ENCODE results near the gene IL15RA. TPM values are rescaled to one million over a fixed set of nuclear protein-coding genes. Genes with fewer than 3 reads are reported as not detected.

Gene IL15RA
- total RNA-seq, 1 experiment from 2014 or later, result 4.4 TPM

DNA sequence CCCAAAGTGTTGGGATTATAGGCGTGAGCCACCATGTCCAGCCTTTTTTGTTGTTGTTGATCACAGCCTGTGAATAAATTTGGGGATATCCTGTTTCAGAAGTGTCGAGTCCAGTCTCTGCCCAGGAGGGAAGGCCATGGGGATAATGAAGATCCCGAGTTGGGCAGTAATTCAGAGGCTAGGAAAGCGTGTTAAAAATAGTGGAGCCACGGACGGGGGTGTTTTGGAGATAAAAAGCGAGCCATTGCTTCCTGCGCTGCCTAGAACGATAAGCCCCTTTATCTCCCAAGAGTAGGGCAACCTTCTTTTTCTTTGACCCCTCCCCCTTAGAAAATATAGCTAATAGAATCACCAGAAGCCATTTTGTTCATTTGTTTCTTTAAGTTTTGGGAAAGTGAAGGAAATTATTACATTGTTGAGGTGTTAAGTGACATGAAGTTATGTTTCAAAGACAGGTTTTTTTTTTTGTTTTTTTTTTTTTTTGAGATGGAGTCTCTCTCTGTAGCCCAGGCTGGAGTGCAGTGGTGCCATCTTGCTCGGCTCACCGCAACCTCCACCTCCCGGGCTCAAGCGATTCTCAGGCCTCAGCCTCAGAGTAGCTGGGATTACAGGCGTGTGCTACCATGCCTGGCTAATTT is 43.3 kb downstream of the IL15RA start:
- ATAC-seq (no peak), DNase-seq (no peak)
- H3K36me3 ChIP-seq (ENCODE audit: low read depth, low read length), result no peaks in the 10 kb centered on the region
- no TSS peak for BruUV-seq (replicated peaks)
- H3K4me1 ChIP-seq (ENCODE audit: insufficient read depth, low read length), result no peaks in the 10 kb centered on the region
- H2AFZ ChIP-seq (ENCODE audit: low read length), result no peak overlapping the region
- no peaks in the 10 kb centered on the region for H3F3A ChIP-seq (ENCODE audit: low read length, unreplicated experiment)
- no peak overlapping the region for H3K9ac ChIP-seq (ENCODE audit: low read length)
- H4K20me1 ChIP-seq (ENCODE audit: low read length), result no peaks in the 10 kb centered on the region
- H3K9me2 ChIP-seq (replicated peaks; ENCODE audit: low read length), result no peaks in the 10 kb centered on the region
- TF ChIP-seq EZH2 (IDR thresholded peaks at IDR 0.05; ENCODE audit: low read length, unreplicated experiment) (no peak), EZH2phosphoT487 (IDR thresholded peaks at IDR 0.05; ENCODE audit: borderline replicate concordance, low read length) (no peak)
- TF ChIP-seq, protein P1, sequence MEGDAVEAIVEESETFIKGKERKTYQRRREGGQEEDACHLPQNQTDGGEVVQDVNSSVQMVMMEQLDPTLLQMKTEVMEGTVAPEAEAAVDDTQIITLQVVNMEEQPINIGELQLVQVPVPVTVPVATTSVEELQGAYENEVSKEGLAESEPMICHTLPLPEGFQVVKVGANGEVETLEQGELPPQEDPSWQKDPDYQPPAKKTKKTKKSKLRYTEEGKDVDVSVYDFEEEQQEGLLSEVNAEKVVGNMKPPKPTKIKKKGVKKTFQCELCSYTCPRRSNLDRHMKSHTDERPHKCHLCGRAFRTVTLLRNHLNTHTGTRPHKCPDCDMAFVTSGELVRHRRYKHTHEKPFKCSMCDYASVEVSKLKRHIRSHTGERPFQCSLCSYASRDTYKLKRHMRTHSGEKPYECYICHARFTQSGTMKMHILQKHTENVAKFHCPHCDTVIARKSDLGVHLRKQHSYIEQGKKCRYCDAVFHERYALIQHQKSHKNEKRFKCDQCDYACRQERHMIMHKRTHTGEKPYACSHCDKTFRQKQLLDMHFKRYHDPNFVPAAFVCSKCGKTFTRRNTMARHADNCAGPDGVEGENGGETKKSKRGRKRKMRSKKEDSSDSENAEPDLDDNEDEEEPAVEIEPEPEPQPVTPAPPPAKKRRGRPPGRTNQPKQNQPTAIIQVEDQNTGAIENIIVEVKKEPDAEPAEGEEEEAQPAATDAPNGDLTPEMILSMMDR (conservative IDR thresholded peaks at IDR 0.05; ENCODE audit: low read depth, low read length), result no peak
- no peak overlapping the region for H3K4me2 ChIP-seq (ENCODE audit: low read length)
- H3K27me3 ChIP-seq (ENCODE audit: low read length), result no peaks in the 10 kb centered on the region
- no peaks in the 10 kb centered on the region for H3K9me3 ChIP-seq (ENCODE audit: low read length)
- H3K27ac ChIP-seq (ENCODE audit: low read length), result no peak overlapping the region
- intact Hi-C loops (cut with micrococcal nuclease), result no loop called here
- no peak overlapping the region for H3K4me3 ChIP-seq (ENCODE audit: low read length)
- no peaks in the 10 kb centered on the region for H3K79me2 ChIP-seq (ENCODE audit: low read length)
- ChIA-PET CTCF (no interaction called here), POLR2A (ENCODE audit: unreplicated experiment) (no interaction called here)

DNA sequence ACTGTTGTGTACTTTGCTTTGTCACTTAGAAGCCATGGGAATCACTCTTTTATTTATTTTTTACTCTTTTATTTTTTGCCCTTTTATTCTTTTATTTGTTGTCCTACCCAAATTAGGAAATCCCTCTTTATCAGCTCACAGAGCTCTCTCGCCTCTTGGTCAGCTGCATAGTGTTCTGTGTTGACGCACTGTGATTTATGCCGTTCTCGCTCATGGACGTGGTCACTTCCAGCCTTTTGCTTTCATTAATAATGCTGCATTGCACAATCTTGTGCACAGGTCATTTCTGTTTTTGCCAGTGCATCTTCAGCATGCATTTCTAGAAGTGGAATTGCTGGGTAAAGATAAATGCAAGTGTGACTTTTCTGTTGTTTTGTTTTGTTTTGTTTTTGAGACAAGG is 45.0 kb downstream of the IL15RA start:
- ATAC-seq (no peak), DNase-seq (no peak)
- no peaks in the 10 kb centered on the region for H3K9me3 ChIP-seq (ENCODE audit: low read length)
- H3K4me3 ChIP-seq (ENCODE audit: low read length), result no peak overlapping the region
- H4K20me1 ChIP-seq (ENCODE audit: low read length), result no peaks in the 10 kb centered on the region
- no peak overlapping the region for H3K27ac ChIP-seq (ENCODE audit: low read length)
- no peaks in the 10 kb centered on the region for H3K36me3 ChIP-seq (ENCODE audit: low read depth, low read length)
- H2AFZ ChIP-seq (ENCODE audit: low read length), result no peak overlapping the region
- no peaks in the 10 kb centered on the region for H3K4me1 ChIP-seq (ENCODE audit: insufficient read depth, low read length)
- intact Hi-C loops (cut with micrococcal nuclease), result no loop called here
- no peaks in the 10 kb centered on the region for H3K9me2 ChIP-seq (replicated peaks; ENCODE audit: low read length)
- no peak for TF ChIP-seq EZH2phosphoT487 (IDR thresholded peaks at IDR 0.05; ENCODE audit: borderline replicate concordance, low read length)
- TF ChIP-seq, protein P1 (conservative IDR thresholded peaks at IDR 0.05; ENCODE audit: low read depth, low read length), result no peak
- TF ChIP-seq EZH2 (IDR thresholded peaks at IDR 0.05; ENCODE audit: low read length, unreplicated experiment), result no peak
- H3F3A ChIP-seq (ENCODE audit: low read length, unreplicated experiment), result no peaks in the 10 kb centered on the region
- no peaks in the 10 kb centered on the region for H3K27me3 ChIP-seq (ENCODE audit: low read length)
- ChIA-PET POLR2A (ENCODE audit: unreplicated experiment) (no interaction called here), CTCF (no interaction called here)
- no peak overlapping the region for H3K9ac ChIP-seq (ENCODE audit: low read length)
- BruUV-seq (replicated peaks), result no TSS peak
- H3K4me2 ChIP-seq (ENCODE audit: low read length), result no peak overlapping the region
- no peaks in the 10 kb centered on the region for H3K79me2 ChIP-seq (ENCODE audit: low read length)

DNA sequence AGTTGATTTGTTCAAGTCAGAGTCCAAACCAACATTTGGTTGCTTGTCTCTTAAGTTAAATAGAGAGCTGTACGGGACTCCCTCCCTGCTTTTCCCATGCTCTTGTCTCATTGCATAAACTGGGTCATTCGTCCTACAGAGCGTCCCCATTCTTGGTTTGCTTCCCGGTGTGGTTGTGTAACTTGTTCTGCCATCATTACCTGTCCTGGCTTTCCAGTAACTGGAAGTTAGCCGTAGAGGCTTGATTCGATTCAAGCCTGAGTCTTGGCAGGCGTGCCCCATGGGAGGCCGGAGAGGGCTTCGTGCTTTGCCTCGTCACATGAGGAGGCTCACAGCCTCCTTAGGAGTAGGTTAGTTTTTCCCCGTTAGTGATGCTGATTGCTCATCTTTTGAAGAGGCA is 47.1 kb downstream of the IL15RA start:
- H3K9me3 ChIP-seq (ENCODE audit: low read length), result no peaks in the 10 kb centered on the region
- H3K9ac ChIP-seq (ENCODE audit: low read length), result no peak overlapping the region
- H3K27ac ChIP-seq (ENCODE audit: low read length), result no peak overlapping the region
- H3K36me3 ChIP-seq (ENCODE audit: low read depth, low read length), result no peaks in the 10 kb centered on the region
- H3K79me2 ChIP-seq (ENCODE audit: low read length), result no peaks in the 10 kb centered on the region
- H3K4me2 ChIP-seq (ENCODE audit: low read length), result no peak overlapping the region
- TF ChIP-seq EZH2phosphoT487 (IDR thresholded peaks at IDR 0.05; ENCODE audit: borderline replicate concordance, low read length) (no peak), EZH2 (IDR thresholded peaks at IDR 0.05; ENCODE audit: low read length, unreplicated experiment) (no peak)
- TF ChIP-seq, protein P1 (conservative IDR thresholded peaks at IDR 0.05; ENCODE audit: low read depth, low read length), result no peak
- H3K4me3 ChIP-seq (ENCODE audit: low read length), result no peak overlapping the region
- H3F3A ChIP-seq (ENCODE audit: low read length, unreplicated experiment), result no peaks in the 10 kb centered on the region
- BruUV-seq (replicated peaks), result no TSS peak
- DNase-seq (no peak), ATAC-seq (no peak)
- POLR2A ChIA-PET (ENCODE audit: unreplicated experiment), result no interaction called here
- CTCF ChIA-PET, result no interaction called here
- H3K4me1 ChIP-seq (ENCODE audit: insufficient read depth, low read length), result no peaks in the 10 kb centered on the region
- no peak overlapping the region for H2AFZ ChIP-seq (ENCODE audit: low read length)
- H3K9me2 ChIP-seq (replicated peaks; ENCODE audit: low read length), result no peaks in the 10 kb centered on the region
- intact Hi-C loops (cut with micrococcal nuclease), result no loop called here
- no peaks in the 10 kb centered on the region for H4K20me1 ChIP-seq (ENCODE audit: low read length)
- H3K27me3 ChIP-seq (ENCODE audit: low read length), result no peaks in the 10 kb centered on the region

Measured in PC-3 (cell line).